ENCODE data around the gene GNG10. TPM values are rescaled to one million over a fixed set of nuclear protein-coding genes. Genes with fewer than 3 reads are reported as not detected.

The GNG10 gene
- total and polyA plus RNA-seq, 9 of the 15 experiments (the other 6 are each of a cell fraction or from before 2014, with no cell fraction given) = 13.1 to 37.8 (median 28.4) TPM

GRCh38 chr9:111630964-111631213 is 30.5 kb upstream of the GNG10 start (continued):
- TF ChIP-seq CHD7 (IDR thresholded peaks at IDR 0.05; ENCODE audit: low read depth, low read length) = peak; percentile 31
- TF ChIP-seq FOXJ2 (tag; IDR thresholded peaks at IDR 0.05) = no peak
- TF ChIP-seq NELFE (IDR thresholded peaks at IDR 0.05; ENCODE audit: insufficient read depth, insufficient read length) = no peak
- peak in 1 of 2 experiments; percentile 97; a peak in 1 of 4 replicates for TF ChIP-seq BCLAF1 (IDR thresholded peaks at IDR 0.05; ENCODE audit: borderline replicate concordance in 1 of 2, control insufficient read depth in 1 of 2, low read depth in 2 of 2, low read length in 1 of 2)
- TF ChIP-seq MEF2D (tag; conservative IDR thresholded peaks at IDR 0.05; ENCODE audit: low read depth) = no peak
- no peak for TF ChIP-seq RBM22 (IDR thresholded peaks at IDR 0.05; ENCODE audit: low read depth, low read length, poor library complexity, severe bottlenecking)
- no peak for TF ChIP-seq ZNF134 (CRISPR knock-in tag; conservative IDR thresholded peaks at IDR 0.05)
- peak in 1 of 2 experiments; percentile 42; a peak in 2 of 4 replicates for TF ChIP-seq KDM1A (IDR thresholded peaks at IDR 0.05)
- TF ChIP-seq RFX7 (CRISPR knock-in tag; IDR thresholded peaks at IDR 0.05) = no peak
- no peak for TF ChIP-seq JUNB (CRISPR knock-in tag; conservative IDR thresholded peaks at IDR 0.05)
- TF ChIP-seq KLF6 (CRISPR knock-in tag; IDR thresholded peaks at IDR 0.05; ENCODE audit: borderline replicate concordance) = no peak
- TF ChIP-seq ZNF24 (IDR thresholded peaks at IDR 0.05) = peak; percentile 74
- TF ChIP-seq ZNF316 (IDR thresholded peaks at IDR 0.05) = no peak
- TF ChIP-seq PML (IDR thresholded peaks at IDR 0.05; ENCODE audit: low read length) = no peak
- no peak for TF ChIP-seq RFX5 (IDR thresholded peaks at IDR 0.05; ENCODE audit: low read depth, low read length)
- TF ChIP-seq ZBTB8A (IDR thresholded peaks at IDR 0.05; ENCODE audit: partially characterized antibody) = no peak
- no peak for TF ChIP-seq HMGN3 (IDR thresholded peaks at IDR 0.05; ENCODE audit: borderline replicate concordance, extremely low read depth, insufficient read length, low read depth, low read length)

Measured in K562 (cell line).